ENCODE data around the gene SNX33. TPM values are rescaled to one million over a fixed set of nuclear protein-coding genes. Genes with fewer than 3 reads are reported as not detected.

SNX33 gene
- total and polyA plus RNA-seq, 2 of the 13 experiments (the other 11 are each of a cell fraction or from before 2014, with no cell fraction given) = 11.0 to 11.6 TPM

DNA sequence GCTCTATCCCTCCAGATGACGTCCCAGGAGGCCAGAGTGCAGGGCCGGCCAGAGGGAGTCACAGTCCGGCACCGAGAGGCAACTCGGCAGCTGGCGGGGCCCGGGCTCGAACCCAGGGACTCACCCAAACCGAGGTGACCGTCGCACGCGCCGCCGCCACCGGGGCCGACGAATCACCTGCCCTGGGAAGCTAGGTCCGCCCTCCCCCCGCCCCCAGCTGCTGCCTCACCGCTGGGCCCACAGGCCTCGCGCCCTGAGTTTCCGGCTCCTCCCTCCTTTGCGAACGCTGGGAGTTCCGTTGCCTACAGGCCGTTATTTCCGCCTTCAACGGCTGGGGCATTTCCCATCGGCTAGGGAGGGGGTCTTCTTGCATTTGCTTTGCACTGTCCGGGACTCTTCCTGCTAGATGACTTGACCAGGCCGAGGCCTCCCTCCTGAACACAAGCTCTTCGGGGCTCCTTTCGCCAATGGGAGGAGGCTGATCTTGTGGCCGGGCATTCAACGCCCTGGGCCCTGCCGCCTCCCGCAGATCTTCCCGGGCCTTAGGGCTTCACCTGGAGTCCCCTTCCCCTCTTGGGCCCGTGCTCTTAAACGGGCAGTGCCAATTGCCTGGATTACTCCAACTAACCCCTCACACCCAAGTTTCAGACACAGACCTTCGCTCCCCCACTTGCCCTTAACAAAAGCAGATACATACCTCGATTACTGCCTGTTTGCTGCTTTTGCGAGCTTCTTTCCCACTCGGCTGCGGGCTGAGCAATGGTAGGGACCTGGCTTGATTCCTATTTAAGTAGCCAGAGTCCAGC is 22.0 kb upstream of the SNX33 start, which contains the start of gene SNUPN (continued):
- TF ChIP-seq, protein P1, sequence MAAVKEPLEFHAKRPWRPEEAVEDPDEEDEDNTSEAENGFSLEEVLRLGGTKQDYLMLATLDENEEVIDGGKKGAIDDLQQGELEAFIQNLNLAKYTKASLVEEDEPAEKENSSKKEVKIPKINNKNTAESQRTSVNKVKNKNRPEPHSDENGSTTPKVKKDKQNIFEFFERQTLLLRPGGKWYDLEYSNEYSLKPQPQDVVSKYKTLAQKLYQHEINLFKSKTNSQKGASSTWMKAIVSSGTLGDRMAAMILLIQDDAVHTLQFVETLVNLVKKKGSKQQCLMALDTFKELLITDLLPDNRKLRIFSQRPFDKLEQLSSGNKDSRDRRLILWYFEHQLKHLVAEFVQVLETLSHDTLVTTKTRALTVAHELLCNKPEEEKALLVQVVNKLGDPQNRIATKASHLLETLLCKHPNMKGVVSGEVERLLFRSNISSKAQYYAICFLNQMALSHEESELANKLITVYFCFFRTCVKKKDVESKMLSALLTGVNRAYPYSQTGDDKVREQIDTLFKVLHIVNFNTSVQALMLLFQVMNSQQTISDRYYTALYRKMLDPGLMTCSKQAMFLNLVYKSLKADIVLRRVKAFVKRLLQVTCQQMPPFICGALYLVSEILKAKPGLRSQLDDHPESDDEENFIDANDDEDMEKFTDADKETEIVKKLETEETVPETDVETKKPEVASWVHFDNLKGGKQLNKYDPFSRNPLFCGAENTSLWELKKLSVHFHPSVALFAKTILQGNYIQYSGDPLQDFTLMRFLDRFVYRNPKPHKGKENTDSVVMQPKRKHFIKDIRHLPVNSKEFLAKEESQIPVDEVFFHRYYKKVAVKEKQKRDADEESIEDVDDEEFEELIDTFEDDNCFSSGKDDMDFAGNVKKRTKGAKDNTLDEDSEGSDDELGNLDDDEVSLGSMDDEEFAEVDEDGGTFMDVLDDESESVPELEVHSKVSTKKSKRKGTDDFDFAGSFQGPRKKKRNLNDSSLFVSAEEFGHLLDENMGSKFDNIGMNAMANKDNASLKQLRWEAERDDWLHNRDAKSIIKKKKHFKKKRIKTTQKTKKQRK (IDR thresholded peaks at IDR 0.05; ENCODE audit: low read length) = no peak
- TF ChIP-seq TERF1 (CRISPR knock-in tag; IDR thresholded peaks at IDR 0.05) = no peak
- no peak for TF ChIP-seq ZNF7 (CRISPR knock-in tag; IDR thresholded peaks at IDR 0.05)
- no peak for TF ChIP-seq ZBTB7A (CRISPR knock-in tag; IDR thresholded peaks at IDR 0.05)
- no peak for TF ChIP-seq WIZ (CRISPR knock-in tag; IDR thresholded peaks at IDR 0.05)
- no peak for TF ChIP-seq STAT5B (CRISPR knock-in tag; IDR thresholded peaks at IDR 0.05)
- TF ChIP-seq REPIN1 (CRISPR knock-in tag; IDR thresholded peaks at IDR 0.05; ENCODE audit: borderline replicate concordance, low read depth) = no peak
- TF ChIP-seq MAZ (IDR thresholded peaks at IDR 0.05; ENCODE audit: borderline replicate concordance, low read depth, low read length) = peak; percentile 68
- peak; percentile 73 for TF ChIP-seq MAZ (CRISPR knock-in tag; IDR thresholded peaks at IDR 0.05; ENCODE audit: low read depth)
- TF ChIP-seq HNF4G (IDR thresholded peaks at IDR 0.05; ENCODE audit: borderline replicate concordance, low read depth, low read length) = peak; percentile 14; the same call in 1 of the 2 replicates
- TF ChIP-seq HNF4G (CRISPR knock-in tag; IDR thresholded peaks at IDR 0.05; ENCODE audit: borderline replicate concordance, low read depth) = 0 out of 2 replicates have a peak, but pooled peaks have one; percentile 35
- TF ChIP-seq, protein P2, sequence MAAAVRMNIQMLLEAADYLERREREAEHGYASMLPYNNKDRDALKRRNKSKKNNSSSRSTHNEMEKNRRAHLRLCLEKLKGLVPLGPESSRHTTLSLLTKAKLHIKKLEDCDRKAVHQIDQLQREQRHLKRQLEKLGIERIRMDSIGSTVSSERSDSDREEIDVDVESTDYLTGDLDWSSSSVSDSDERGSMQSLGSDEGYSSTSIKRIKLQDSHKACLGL (CRISPR knock-in tag; IDR thresholded peaks at IDR 0.05) = 0 out of 2 replicates have a peak, but pooled peaks have one; percentile 66
- peak; percentile 82; the same call in 1 of the 2 replicates for TF ChIP-seq SP5 (CRISPR knock-in tag; IDR thresholded peaks at IDR 0.05; ENCODE audit: borderline replicate concordance, low read depth)
- TF ChIP-seq RBAK (CRISPR knock-in tag; IDR thresholded peaks at IDR 0.05) = no peak
- TF ChIP-seq, protein P3, sequence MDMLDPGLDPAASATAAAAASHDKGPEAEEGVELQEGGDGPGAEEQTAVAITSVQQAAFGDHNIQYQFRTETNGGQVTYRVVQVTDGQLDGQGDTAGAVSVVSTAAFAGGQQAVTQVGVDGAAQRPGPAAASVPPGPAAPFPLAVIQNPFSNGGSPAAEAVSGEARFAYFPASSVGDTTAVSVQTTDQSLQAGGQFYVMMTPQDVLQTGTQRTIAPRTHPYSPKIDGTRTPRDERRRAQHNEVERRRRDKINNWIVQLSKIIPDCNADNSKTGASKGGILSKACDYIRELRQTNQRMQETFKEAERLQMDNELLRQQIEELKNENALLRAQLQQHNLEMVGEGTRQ (IDR thresholded peaks at IDR 0.05; ENCODE audit: low read depth, low read length) = no peak
- TF ChIP-seq, protein P3 (CRISPR knock-in tag; IDR thresholded peaks at IDR 0.05; ENCODE audit: borderline replicate concordance) = no peak; the same call in 1 of the 2 replicates
- no peak for TF ChIP-seq RORA (CRISPR knock-in tag; IDR thresholded peaks at IDR 0.05)
- TF ChIP-seq ATF3 (CRISPR knock-in tag; IDR thresholded peaks at IDR 0.05) = no peak
- TF ChIP-seq IRX3 (CRISPR knock-in tag; IDR thresholded peaks at IDR 0.05; ENCODE audit: borderline replicate concordance, low read depth) = no peak
- TF ChIP-seq ZNF484 (CRISPR knock-in tag; IDR thresholded peaks at IDR 0.05; ENCODE audit: borderline replicate concordance, low read depth) = 0 out of 2 replicates have a peak, but pooled peaks have one; percentile 32
- no peak for TF ChIP-seq SCMH1 (CRISPR knock-in tag; IDR thresholded peaks at IDR 0.05; ENCODE audit: borderline replicate concordance)
